Measurements from ENCODE around the gene ICAM1.

DNA sequence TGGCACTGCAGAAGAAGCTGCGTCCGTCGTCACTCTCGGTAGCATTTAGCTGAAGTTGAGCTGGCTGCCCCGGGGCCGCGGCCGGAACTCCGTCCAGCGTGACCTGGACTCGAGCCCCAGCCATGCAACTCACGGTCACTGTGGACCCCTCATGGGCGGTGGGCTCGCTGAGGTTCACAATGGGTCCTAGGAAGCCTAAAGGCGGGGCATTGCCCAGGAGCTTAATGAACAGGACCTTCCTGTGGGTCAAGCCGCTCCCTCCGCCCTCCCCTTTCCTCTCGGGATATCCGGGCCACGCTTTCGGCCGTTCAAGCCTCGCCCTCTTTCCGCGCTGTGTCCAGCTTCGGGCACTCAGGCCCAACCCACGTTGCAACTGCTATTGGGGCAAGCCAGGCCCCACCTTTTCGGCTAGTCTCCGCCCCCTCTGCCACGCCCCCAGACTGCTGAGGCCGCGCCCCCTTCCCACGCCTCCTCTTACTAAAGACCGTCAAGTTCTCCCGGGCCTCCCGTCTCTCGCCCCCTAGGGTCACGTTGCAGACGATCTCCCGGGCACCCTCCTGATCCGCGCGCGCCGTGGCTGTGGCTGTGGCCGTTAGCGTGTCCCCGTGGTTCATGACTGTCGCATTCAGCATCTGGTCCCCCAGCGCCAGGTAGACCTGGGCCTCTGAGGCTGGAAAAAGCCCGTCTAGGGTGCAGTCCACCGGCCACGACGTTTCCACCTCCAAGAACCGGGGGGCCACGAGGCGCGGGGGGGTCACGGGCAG, 63.9 kb downstream of the ICAM1 start:
- TF ChIP-seq CTCF (IDR thresholded peaks at IDR 0.05) (no peak), REST (IDR thresholded peaks at IDR 0.05; ENCODE audit: insufficient read depth in 1 of 2, low read depth in 2 of 2, low read length in 1 of 2) (no peak), POLR2AphosphoS5 (IDR thresholded peaks at IDR 0.05; ENCODE audit: low read depth, low read length) (peak; percentile 59; the same call in 1 of the 2 replicates), SIN3A (IDR thresholded peaks at IDR 0.05; ENCODE audit: borderline replicate concordance, insufficient read depth, low read depth, low read length) (no peak; the same call in 1 of the 2 replicates), TCF7L2 (IDR thresholded peaks at IDR 0.05; ENCODE audit: low read depth, low read length) (no peak)

All from Panc1 (cell line).